Suprapubic skin (tissue), 4 donors: Measurements from ENCODE around the gene HINFP. TPM values are rescaled to one million over a fixed set of nuclear protein-coding genes. Genes with fewer than 3 reads are reported as not detected.

Source experiments
- DNase-seq, 2 donors: peaks; one replicate each; pipeline ENCODE4 v3.0.0-alpha.2; 2019; ENCODE audit warnings: low spot score in 2 of 2
- H3K27ac ChIP-seq: fragments of 200-600 bp; sonication (generic); one replicate; pipeline ENCODE4 v1.5.1; 2019
- H3K27me3 ChIP-seq: fragments of 200-600 bp; sonication (generic); one replicate; pipeline ENCODE4 v1.5.1; 2019
- H3K36me3 ChIP-seq: fragments of 200-600 bp; sonication (generic); one replicate; pipeline ENCODE4 v1.5.1; 2019
- H3K4me1 ChIP-seq: fragments of 200-600 bp; sonication (generic); one replicate; pipeline ENCODE4 v1.5.1; 2019
- H3K4me3 ChIP-seq: fragments of 200-600 bp; sonication (generic); one replicate; pipeline ENCODE4 v1.5.1; 2019; ENCODE audit warnings: mild to moderate bottlenecking
- H3K9me3 ChIP-seq: fragments of 200-600 bp; sonication (generic); one replicate; pipeline ENCODE4 v1.5.1; 2019
- EP300 ChIP-seq: sonication (generic); formaldehyde crosslinking; IDR thresholded peaks from one replicate; pipeline ENCODE4 v1.6.1; 2017; ENCODE audit warnings: antibody characterized with exemption
- POLR2A ChIP-seq, 2 donors: fragments of 450-650 bp; IDR thresholded peaks; one replicate each; pipeline ENCODE4 v1.6.1; 2017; ENCODE audit warnings: antibody characterized with exemption in 2 of 2, mild to moderate bottlenecking in 2 of 2, moderate library complexity in 2 of 2
- POLR2AphosphoS5 ChIP-seq, 3 donors: sonication (generic); formaldehyde crosslinking; IDR thresholded peaks; one replicate each; pipeline ENCODE4 v1.6.1; 2017; ENCODE audit warnings: antibody characterized with exemption in 3 of 3
- WGBS: methylation state at CpG from one replicate; pipeline ENCODE4 v1.1.5; 2018; 5-methylcytosine and 5-hydroxymethylcytosine counted together
- total RNA-seq, 4 donors: library from RNA; depleted of rRNA; stranded (reverse); fragments of >200 nt; gene quantifications; one replicate each; pipeline ENCODE4 v1.1.0, GENCODE V29; 2016
- TF ChIP-seq, protein P1 (sequence below), 2 donors: fragments of 200-600 bp in 1 of 2; fragments of 450-650 bp in 1 of 2; sonication (generic) in 1 of 2; IDR thresholded peaks; one replicate each; pipeline ENCODE4 v1.5.1; 2016 to 2019; ENCODE audit warnings: antibody characterized with exemption in 2 of 2, mild to moderate bottlenecking in 1 of 2, moderate library complexity in 1 of 2

Gene HINFP
- total RNA-seq, 4 donors from 2014 or later: 16.1 to 45.1 (median 26.7) TPM

- Histone ChIP-seq H3K4me3 (no peak overlapping the region), H3K27ac (no peak overlapping the region), H3K4me1 (peaks cover 33% of the 10 kb centered on the region), H3K36me3 (peaks cover 3% of the 10 kb centered on the region), H3K27me3 (no peaks in the 10 kb centered on the region), H3K9me3 (no peaks in the 10 kb centered on the region)
- WGBS: 66% methylated on average over 9 of the region's 9 CpGs
- no peak for DNase-seq
- TF ChIP-seq EP300: no peak
- no peak for TF ChIP-seq POLR2AphosphoS5 (IDR thresholded peaks at IDR 0.05)
- TF ChIP-seq, protein P1, sequence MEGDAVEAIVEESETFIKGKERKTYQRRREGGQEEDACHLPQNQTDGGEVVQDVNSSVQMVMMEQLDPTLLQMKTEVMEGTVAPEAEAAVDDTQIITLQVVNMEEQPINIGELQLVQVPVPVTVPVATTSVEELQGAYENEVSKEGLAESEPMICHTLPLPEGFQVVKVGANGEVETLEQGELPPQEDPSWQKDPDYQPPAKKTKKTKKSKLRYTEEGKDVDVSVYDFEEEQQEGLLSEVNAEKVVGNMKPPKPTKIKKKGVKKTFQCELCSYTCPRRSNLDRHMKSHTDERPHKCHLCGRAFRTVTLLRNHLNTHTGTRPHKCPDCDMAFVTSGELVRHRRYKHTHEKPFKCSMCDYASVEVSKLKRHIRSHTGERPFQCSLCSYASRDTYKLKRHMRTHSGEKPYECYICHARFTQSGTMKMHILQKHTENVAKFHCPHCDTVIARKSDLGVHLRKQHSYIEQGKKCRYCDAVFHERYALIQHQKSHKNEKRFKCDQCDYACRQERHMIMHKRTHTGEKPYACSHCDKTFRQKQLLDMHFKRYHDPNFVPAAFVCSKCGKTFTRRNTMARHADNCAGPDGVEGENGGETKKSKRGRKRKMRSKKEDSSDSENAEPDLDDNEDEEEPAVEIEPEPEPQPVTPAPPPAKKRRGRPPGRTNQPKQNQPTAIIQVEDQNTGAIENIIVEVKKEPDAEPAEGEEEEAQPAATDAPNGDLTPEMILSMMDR (IDR thresholded peaks at IDR 0.05): no peak
- TF ChIP-seq POLR2A (IDR thresholded peaks at IDR 0.05): no peak
These were observed 30.2 kb upstream of the HINFP start for GRCh38 chr11:119091178-119091577.

- WGBS: 82% methylated on average over 11 of the region's 13 CpGs
- TF ChIP-seq POLR2AphosphoS5 (IDR thresholded peaks at IDR 0.05) (no peak), POLR2A (IDR thresholded peaks at IDR 0.05) (no peak), EP300 (no peak)
- TF ChIP-seq, protein P1 (IDR thresholded peaks at IDR 0.05): no peak
- no peaks in the 10 kb centered on the region for H3K27me3 ChIP-seq
- H3K36me3 ChIP-seq: peaks cover 12% of the 10 kb centered on the region
- H3K9me3 ChIP-seq: no peaks in the 10 kb centered on the region
- peaks cover 32% of the 10 kb centered on the region for H3K4me1 ChIP-seq
- DNase-seq: no peak
- no peak overlapping the region for H3K4me3 ChIP-seq
- no peak overlapping the region for H3K27ac ChIP-seq
These were observed 29.2 kb upstream of the HINFP start for GRCh38 chr11:119091966-119092879.

DNA sequence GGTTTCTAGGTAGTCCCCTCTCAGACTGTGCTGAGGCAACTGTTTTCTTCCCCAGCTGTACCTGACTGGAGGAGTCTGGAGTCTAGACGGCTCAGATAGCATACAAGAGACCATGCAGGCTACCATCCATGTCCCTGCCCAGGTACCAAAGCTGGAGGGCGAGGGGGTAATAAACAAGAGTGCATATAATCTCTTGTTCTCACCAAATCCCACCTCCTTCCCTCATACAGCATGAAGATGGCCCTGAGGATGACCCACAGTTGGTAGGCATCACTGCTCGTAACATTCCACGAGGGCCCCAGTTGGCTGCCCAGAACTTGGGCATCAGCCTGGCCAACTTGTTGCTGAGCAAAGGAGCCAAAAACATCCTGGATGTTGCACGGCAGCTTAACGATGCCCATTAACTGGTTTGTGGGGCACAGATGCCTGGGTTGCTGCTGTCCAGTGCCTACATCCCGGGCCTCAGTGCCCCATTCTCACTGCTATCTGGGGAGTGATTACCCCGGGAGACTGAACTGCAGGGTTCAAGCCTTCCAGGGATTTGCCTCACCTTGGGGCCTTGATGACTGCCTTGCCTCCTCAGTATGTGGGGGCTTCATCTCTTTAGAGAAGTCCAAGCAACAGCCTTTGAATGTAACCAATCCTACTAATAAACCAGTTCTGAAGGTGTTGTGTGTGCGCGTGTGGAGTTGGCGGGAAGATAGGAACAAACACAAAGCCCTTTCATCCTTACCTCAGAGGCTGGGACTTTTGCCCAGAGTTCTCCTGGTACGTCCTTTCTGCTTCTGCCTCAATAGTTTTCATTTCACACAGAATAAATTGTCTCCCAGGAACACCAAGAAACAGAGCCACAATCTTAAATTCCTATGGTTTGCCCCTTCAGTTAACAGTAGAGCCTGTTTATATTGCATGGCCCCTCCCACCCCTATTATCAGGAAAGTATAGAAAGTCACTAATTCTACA is 28.2 kb upstream of the HINFP start:
- TF ChIP-seq, protein P1 (IDR thresholded peaks at IDR 0.05): no peak
- TF ChIP-seq POLR2A (IDR thresholded peaks at IDR 0.05) (no peak), EP300 (no peak), POLR2AphosphoS5 (IDR thresholded peaks at IDR 0.05) (no peak)
- WGBS: 59% methylated on average over 11 of the region's 12 CpGs
- H3K4me1 ChIP-seq: peaks cover 32% of the 10 kb centered on the region
- peak overlapping the region; percentile 85 for H3K4me3 ChIP-seq
- H3K27me3 ChIP-seq: no peaks in the 10 kb centered on the region
- H3K36me3 ChIP-seq: peaks cover 21% of the 10 kb centered on the region
- H3K9me3 ChIP-seq: no peaks in the 10 kb centered on the region
- no peak for DNase-seq
- H3K27ac ChIP-seq: peak overlapping the region; percentile 84

GRCh38 chr11:119093942-119094815 is 27.2 kb upstream of the HINFP start:
- H3K27ac ChIP-seq: peak overlapping the region; percentile 84
- peaks cover 32% of the 10 kb centered on the region for H3K4me1 ChIP-seq
- no peaks in the 10 kb centered on the region for H3K27me3 ChIP-seq
- H3K4me3 ChIP-seq: peak overlapping the region; percentile 85
- H3K36me3 ChIP-seq: peaks cover 25% of the 10 kb centered on the region
- WGBS: under 1% methylated on average over 15 of the region's 81 CpGs
- no peaks in the 10 kb centered on the region for H3K9me3 ChIP-seq
- TF ChIP-seq POLR2A (IDR thresholded peaks at IDR 0.05): no peak
- TF ChIP-seq, protein P1 (IDR thresholded peaks at IDR 0.05): no peak
- no peak for TF ChIP-seq POLR2AphosphoS5 (IDR thresholded peaks at IDR 0.05)
- no peak for TF ChIP-seq EP300
- DNase-seq: no peak
